Raji (cell line): Measurements from ENCODE around the gene UNC13A.

Experiments
- POLR2A ChIP-seq: IDR thresholded peaks from 2 replicates; pipeline ENCODE4 v1.6.1; 2011; ENCODE audit warnings: low read depth, low read length, control low read depth; ENCODE audit not compliant: insufficient read depth

UNC13A gene

GRCh38 chr19:17658666-17659065, 29.5 kb downstream of the UNC13A start:
- TF ChIP-seq POLR2A: no peak

DNA sequence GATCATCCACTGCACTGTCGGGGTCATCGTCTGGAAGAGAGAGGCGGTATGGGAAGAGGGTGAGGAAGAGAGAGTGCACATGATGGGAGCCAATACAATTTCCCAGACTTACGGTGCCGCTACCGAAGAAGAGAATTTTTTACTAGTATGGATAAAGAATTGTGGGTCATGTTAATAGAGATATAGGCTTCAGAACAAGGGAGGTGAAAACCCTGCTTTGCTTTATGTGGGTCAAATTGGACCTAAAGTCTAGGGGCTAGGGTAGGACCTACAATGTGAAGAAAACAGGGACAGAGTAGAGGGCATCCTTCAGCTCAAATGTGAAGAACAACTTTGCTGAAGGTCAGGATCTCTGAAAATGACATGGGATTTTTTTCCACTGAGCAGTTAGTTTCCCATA, 29.9 kb downstream of the UNC13A start:
- TF ChIP-seq POLR2A: no peak

DNA sequence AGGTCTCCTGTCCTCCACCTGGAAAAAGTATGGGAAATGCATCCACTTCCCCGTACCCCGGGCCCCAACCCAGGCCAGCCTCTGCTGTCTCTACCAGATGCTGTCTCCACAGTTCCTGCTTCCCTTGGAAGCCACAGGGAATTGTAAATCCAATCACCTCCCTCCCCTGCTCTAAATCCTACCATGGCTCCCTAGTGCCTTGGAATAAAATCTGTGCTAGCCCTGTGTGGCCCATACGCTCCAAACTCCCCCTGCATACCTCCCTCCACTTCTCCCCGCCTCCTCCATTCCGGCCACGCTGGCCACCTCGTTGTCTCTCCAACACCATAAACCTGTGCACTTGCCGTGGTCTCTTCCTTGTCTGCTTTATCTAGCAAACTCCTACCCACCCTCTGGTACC, 31.2 kb downstream of the UNC13A start:
- no peak for TF ChIP-seq POLR2A

- TF ChIP-seq POLR2A: no peak
Measured at GRCh38 chr19:17655751-17656472, 32.2 kb downstream of the UNC13A start.

DNA sequence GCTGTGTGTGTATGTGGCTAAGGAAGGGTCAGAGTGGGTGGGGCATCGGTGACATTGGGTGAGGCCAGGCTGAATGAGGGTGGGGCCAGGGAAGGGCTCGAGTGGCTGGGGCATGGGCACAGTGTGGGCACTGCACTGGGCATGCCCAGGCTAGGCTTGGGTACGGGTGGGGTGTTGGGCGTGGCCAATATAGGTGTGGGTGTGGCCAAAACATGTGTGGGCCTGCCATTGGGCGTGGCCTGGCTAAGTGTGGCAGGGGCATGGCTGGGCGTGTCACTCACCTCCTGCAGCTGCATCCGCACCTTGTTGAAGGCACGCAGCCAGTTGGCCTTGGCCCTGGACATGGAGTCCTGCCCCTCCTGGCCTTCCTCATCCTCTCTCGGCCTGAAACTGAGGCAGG, 33.2 kb downstream of the UNC13A start:
- TF ChIP-seq POLR2A: no peak

GRCh38 chr19:17652627-17653026, 35.5 kb downstream of the UNC13A start:
- no peak for TF ChIP-seq POLR2A

GRCh38 chr19:17648786-17649185, 39.4 kb downstream of the UNC13A start:
- no peak for TF ChIP-seq POLR2A

- TF ChIP-seq POLR2A: no peak
Measured at GRCh38 chr19:17648097-17648660, 40.0 kb downstream of the UNC13A start.

DNA sequence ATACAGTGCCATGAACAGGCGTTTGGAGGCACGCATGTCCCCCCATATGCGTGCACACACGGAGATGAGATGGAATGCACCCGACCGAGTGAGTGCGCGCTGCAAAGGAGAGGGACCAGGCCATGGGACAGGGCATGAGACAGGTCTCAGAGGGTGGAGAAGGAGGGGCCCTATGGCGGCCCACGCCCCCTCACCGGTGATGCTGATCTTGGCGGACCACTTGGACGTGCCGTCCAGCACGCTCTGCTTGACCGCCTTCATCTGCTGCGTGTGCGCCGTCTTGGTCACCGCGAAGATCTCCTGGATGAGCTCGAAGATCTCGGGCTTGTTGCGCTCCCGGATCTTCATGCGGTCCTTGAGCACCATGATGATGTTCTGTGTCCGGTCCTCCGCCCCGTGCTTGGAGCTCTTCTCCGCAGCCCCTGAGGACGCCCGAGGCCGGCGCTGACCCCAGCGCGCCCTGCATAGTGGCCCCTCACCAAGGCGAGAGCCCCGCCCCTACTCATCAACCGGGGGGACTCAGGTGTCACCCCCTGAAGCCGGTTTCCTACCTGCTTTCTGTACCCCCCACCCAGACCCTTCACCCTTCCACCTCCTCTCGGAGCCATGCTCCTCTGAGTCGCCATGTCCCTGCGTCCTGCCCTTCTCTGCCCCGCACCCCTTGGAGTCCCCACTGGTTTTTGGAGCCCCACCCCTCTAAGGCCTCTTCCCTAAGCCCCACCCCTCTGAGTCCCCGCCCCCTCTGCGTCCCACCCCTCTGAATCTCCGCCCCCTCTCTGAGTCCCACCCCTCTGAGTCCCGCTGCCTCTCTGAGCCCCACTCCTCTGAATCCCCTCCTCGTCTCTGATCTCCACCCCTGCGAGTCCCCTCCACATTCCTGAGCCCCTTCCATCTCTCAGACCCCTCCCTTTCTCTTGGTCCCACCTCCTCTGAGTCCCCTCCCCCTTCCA, 40.8 kb downstream of the UNC13A start:
- no peak for TF ChIP-seq POLR2A

- TF ChIP-seq POLR2A: no peak
Measured at GRCh38 chr19:17646441-17646840, 41.7 kb downstream of the UNC13A start.

- no peak for TF ChIP-seq POLR2A
Measured at GRCh38 chr19:17645339-17645963, 42.7 kb downstream of the UNC13A start.

DNA sequence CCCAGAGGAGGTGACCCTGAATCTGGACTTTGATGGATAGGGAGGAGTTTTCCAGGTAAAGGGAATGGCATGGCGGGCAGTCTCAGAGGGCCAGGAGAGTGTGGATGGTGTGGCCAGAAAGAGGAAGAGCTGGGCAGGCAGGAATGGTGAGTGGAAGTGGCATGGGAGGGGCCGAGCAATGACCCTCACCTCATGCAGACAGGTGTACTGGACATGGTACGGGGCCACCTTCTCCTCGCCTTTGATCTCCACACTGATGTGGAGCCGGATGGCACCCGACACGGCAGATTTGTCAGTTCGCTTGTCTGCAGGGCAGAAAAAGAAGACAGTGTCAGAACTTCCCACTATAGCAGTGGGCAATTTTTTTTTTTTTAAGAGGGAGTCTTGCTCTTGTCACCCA, 45.5 kb downstream of the UNC13A start:
- TF ChIP-seq POLR2A: no peak

GRCh38 chr19:17641846-17642245, 46.3 kb downstream of the UNC13A start:
- TF ChIP-seq POLR2A: no peak

- no peak for TF ChIP-seq POLR2A
Measured at GRCh38 chr19:17641181-17641580, 47.0 kb downstream of the UNC13A start.

GRCh38 chr19:17633700-17634099, 54.5 kb downstream of the UNC13A start:
- no peak for TF ChIP-seq POLR2A
